HL-60 (cell line): ENCODE data around the gene CCNB1IP1.

Experiments
- DNase-seq, 2 experiments: peaks; one replicate each; pipeline ENCODE4 v3.0.0-alpha.2; 2010 to 2020; ENCODE audit warnings: low read depth in 1 of 2, low spot score in 1 of 2
- H3K27ac ChIP-seq: fragments of 250-450 bp; sonication (Bioruptor Pico); replicated peaks from 2 replicates; pipeline ENCODE4 v1.5.1; 2020; ENCODE audit warnings: mild to moderate bottlenecking, moderate library complexity
- H3K27me3 ChIP-seq: fragments of 250-450 bp; sonication (Bioruptor Pico); 2 replicates; pipeline ENCODE4 v1.5.1; 2021; ENCODE audit warnings: mild to moderate bottlenecking, moderate library complexity; ENCODE audit not compliant: insufficient read depth, poor library complexity, severe bottlenecking
- H3K4me3 ChIP-seq: replicated peaks from 2 replicates; pipeline ENCODE4 v1.5.1; 2011; ENCODE audit warnings: mild to moderate bottlenecking, control low read depth, low read length; ENCODE audit not compliant: insufficient read depth
- GABPA ChIP-seq: IDR thresholded peaks from 2 replicates; pipeline ENCODE4 v1.6.1; 2012; ENCODE audit warnings: low read depth
- POLR2AphosphoS5 ChIP-seq: IDR thresholded peaks from 2 replicates; pipeline ENCODE4 v1.6.1; 2012; ENCODE audit warnings: low read depth
- SPI1 ChIP-seq: IDR thresholded peaks from 2 replicates; pipeline ENCODE4 v1.6.1; 2012; ENCODE audit warnings: low read depth, mild to moderate bottlenecking, borderline replicate concordance
- TF ChIP-seq, protein P1 (sequence below): IDR thresholded peaks from 2 replicates; pipeline ENCODE4 v1.6.1; 2012; ENCODE audit warnings: low read depth; ENCODE audit not compliant: insufficient replicate concordance
- TF ChIP-seq, protein P2 (sequence below): IDR thresholded peaks from one replicate; pipeline ENCODE4 v1.5.1; 2011; ENCODE audit warnings: low read length, control low read depth, inconsistent platforms; ENCODE audit not compliant: insufficient read depth

The CCNB1IP1 gene

GRCh38 chr14:20333494-20333841 lies 389 bp upstream of the CCNB1IP1 start:
- no peak overlapping the region; the same call in 1 of the 2 replicates for H3K27ac ChIP-seq
- H3K4me3 ChIP-seq = peak overlapping the region; percentile 52
- no peaks in the 10 kb centered on the region for H3K27me3 ChIP-seq
- no peak for DNase-seq
- TF ChIP-seq GABPA (no peak), SPI1 (no peak), POLR2AphosphoS5 (no peak)
- TF ChIP-seq, protein P1, sequence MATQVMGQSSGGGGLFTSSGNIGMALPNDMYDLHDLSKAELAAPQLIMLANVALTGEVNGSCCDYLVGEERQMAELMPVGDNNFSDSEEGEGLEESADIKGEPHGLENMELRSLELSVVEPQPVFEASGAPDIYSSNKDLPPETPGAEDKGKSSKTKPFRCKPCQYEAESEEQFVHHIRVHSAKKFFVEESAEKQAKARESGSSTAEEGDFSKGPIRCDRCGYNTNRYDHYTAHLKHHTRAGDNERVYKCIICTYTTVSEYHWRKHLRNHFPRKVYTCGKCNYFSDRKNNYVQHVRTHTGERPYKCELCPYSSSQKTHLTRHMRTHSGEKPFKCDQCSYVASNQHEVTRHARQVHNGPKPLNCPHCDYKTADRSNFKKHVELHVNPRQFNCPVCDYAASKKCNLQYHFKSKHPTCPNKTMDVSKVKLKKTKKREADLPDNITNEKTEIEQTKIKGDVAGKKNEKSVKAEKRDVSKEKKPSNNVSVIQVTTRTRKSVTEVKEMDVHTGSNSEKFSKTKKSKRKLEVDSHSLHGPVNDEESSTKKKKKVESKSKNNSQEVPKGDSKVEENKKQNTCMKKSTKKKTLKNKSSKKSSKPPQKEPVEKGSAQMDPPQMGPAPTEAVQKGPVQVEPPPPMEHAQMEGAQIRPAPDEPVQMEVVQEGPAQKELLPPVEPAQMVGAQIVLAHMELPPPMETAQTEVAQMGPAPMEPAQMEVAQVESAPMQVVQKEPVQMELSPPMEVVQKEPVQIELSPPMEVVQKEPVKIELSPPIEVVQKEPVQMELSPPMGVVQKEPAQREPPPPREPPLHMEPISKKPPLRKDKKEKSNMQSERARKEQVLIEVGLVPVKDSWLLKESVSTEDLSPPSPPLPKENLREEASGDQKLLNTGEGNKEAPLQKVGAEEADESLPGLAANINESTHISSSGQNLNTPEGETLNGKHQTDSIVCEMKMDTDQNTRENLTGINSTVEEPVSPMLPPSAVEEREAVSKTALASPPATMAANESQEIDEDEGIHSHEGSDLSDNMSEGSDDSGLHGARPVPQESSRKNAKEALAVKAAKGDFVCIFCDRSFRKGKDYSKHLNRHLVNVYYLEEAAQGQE = no peak
- TF ChIP-seq, protein P2, sequence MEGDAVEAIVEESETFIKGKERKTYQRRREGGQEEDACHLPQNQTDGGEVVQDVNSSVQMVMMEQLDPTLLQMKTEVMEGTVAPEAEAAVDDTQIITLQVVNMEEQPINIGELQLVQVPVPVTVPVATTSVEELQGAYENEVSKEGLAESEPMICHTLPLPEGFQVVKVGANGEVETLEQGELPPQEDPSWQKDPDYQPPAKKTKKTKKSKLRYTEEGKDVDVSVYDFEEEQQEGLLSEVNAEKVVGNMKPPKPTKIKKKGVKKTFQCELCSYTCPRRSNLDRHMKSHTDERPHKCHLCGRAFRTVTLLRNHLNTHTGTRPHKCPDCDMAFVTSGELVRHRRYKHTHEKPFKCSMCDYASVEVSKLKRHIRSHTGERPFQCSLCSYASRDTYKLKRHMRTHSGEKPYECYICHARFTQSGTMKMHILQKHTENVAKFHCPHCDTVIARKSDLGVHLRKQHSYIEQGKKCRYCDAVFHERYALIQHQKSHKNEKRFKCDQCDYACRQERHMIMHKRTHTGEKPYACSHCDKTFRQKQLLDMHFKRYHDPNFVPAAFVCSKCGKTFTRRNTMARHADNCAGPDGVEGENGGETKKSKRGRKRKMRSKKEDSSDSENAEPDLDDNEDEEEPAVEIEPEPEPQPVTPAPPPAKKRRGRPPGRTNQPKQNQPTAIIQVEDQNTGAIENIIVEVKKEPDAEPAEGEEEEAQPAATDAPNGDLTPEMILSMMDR = no peak

DNA sequence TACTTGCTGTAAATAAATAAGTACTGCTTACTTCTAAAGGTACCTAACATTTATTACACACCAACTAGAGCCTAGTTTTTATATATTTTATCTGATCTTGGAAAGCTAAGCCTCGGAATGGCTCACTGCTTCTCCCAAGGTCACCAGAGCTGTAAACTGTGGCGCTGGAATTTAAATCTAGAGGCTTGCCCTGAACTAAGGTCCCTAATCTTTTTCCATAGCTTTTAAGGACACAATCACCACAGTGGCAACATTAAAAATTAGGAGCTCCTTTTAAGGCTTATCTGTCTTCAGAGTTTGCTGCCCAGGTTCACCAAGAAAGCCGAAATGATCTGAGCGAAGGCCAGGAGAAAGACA lies 670 bp downstream of the CCNB1IP1 start:
- TF ChIP-seq, protein P1 = no peak
- TF ChIP-seq SPI1 = no peak
- no peak for TF ChIP-seq POLR2AphosphoS5
- TF ChIP-seq, protein P2 = no peak
- peak overlapping the region; percentile 52 for H3K4me3 ChIP-seq
- peak overlapping the region; percentile 66 for H3K27ac ChIP-seq
- H3K27me3 ChIP-seq = no peaks in the 10 kb centered on the region
- DNase-seq = no peak

DNA sequence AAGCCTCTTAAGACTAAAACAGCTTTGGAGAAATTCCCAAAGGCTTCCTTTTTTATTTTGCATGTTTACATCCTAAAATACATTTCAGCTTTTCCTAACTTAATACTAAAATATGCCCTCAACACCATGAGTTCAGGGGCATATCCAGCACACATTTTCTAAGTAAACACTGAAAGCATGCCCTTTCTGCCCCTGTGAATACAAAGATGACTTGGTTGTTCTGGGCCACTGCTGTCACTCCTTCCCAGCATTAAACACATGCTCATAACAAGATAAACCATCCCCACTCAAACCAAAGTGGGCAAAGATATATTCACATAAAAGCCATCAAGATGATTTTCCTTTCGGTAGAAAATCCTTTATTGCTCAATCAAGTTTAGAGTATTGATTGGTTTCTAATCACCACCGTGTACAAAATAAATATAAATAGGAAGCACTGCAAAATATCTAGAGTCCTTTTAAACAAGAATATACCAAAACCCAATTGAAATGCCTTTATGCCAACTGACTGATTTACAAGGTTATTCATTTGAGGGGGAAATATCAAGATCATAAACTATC lies 1.9 kb downstream of the CCNB1IP1 start:
- H3K27ac ChIP-seq = no peak overlapping the region
- peak overlapping the region; percentile 52 for H3K4me3 ChIP-seq
- no peak for DNase-seq
- H3K27me3 ChIP-seq = no peaks in the 10 kb centered on the region
- TF ChIP-seq, protein P2 = no peak
- TF ChIP-seq, protein P1 = no peak
- TF ChIP-seq GABPA = no peak
- TF ChIP-seq SPI1 = no peak
- no peak for TF ChIP-seq POLR2AphosphoS5
